Hematopoietic multipotent progenitor cell treated with erythropoietin and hydrocortisone succinate and interleukin-3 and kit ligand, for 8 days (in vitro differentiated cells): ENCODE measurements around the gene CARD10.
"Not testable (repeated sequence)": the region's sequence is repeated elsewhere in the genome, so short reads cannot be mapped to it uniquely, and the experiment has no call there.

ENCODE experiments used
- DNase-seq: peaks from one replicate; pipeline ENCODE4 v3.0.0-alpha.2; 2015

CARD10 gene

DNA sequence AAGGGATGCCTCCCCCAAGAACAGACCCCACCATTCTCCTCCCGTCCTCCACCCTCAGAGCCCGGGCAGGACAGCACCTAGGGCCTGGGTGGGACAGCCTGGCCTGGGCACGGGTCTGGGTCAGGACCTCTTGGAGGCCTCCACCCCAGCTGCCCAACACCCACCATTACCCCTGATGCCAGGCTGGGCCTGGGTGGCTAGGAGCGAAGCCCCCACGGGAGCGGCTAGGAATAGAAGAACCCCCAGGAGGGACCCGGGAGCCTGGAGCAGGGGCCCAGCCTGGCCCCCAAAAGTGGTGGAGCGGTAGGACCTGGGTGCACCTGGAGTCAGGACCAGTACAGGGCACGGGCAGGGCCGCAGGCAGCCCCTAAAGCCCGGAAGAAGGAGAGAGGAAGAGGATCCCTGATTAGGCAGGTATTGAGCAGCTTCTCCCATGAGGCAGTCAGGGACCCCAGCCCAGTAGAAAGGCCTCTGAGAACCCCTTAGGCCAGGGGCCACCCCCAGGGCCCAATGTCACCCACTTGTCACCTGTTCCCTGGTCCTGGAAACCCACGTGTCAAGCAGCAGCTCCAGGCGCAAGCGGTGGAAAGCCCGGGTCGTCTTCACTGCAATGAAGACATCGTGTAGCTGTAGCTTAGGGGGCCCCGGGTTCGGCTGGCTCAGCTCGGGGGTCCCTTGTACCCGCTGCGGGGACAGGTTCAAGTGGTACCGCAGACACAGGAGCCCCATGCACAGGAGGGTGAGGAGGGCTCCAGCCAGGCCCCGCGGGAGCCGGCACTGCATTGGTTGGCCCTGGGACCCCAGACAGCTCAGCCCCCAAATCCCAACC, 33.6 kb downstream of the CARD10 start:
- DNase-seq, result peak; percentile 37

DNA sequence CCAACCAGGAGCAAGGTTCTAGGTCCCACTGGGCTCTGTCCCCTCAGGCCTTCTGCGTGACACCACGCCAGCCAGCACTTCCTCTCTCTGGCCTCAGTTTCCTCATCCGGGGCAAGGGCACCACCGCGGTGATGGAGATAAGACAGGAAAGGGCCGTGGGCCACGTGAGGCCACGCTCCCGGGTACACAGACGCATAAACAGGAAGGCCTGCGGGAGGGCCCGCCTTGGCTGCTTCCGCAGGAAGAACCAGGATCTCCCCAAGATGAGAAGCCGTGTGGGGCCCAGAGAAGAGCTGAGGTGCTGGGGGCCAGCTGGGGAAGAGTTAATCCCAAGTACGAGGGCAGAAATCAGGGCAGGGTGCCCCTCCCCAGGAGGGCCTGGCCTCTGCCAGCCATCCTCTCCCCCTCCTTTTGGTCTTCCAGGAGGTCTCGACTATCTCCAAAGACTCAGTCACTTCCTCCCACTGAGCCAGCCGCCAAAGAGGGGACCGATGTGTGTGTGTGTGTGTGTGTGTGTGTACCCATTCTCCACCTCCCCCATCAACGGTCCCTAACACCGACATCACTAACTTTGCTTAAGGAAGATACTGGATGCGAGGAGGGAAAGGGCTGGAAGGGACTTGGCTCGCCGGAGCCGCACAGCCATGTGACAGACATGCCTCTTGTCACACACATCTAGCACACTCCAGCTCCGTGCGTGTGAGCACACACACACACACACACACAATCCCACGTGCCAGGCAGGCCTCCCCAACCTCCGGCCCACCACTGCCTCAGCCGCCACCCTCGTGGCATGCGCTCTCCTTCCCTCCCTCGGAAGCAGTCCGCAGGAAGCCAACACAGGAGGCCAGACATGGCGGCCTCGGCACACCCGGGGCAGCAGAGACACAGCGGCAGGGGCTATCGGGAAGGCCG, 34.5 kb downstream of the CARD10 start:
- DNase-seq, result peak; percentile 89

DNA sequence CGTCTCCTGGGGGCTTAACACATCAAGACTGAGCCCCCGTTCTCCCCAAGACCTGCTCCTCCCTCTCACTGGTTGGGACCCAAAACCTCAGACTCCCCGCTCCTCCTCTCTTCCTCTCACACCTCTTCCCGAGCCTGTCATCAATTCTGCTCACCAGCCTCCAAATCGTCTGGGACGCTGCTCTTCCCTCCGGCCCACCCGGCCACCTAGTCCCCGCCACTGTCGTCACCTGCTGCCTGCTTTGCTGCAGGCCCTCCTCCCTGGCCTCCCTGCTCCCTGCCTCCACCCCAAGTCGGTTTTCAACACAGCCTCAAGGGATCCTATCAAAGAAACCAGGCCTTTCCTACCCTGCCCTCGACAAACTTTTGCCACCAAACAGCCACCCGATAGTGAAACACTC, 36.2 kb downstream of the CARD10 start:
- DNase-seq, result peak; percentile 27

DNA sequence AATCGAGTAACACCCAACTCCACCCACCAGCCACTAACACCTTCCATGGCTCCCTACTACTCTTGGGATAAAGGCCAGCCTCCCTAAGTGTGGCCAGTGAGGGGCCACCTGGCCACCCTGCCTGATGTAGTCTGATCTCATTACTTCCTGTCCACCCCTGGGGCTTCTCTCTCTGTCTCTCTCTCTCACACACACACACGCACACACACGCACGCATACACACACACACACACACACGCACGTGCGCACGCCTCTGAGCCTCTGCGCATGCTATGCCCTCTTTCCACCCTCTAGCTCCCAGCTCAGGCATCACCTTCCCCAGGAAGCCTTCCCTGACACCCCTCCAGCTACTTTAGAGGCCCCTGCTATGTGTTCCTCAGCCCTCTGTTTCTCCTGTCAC, 37.0 kb downstream of the CARD10 start:
- no peak for DNase-seq

DNA sequence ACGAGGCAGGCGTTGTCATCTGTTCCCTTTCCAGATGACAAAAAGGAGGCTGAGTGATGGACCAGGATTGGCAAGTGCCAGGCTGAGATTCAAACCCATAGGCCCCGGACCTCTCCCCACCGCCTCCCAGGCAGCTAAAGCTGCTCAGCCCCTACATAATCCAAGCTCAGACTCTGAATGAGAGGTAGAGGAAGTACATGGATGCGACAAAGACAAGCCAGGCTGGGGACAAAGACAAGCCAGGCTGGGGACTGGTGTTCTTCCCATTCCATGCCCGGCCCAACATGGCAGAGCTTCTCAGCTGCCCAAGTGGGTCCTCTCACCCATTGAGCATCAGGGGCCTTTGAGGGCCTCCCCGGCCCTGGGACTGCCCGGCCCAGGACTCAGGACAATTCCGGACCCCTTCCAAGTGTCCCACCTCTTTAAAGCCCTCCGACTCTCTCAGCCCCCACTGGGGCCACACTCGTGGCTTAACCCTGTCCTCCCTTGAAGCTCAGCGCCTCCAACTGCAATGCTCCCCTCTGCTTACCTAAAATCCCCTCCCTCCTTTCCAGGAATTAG, 37.8 kb downstream of the CARD10 start:
- no peak for DNase-seq

DNA sequence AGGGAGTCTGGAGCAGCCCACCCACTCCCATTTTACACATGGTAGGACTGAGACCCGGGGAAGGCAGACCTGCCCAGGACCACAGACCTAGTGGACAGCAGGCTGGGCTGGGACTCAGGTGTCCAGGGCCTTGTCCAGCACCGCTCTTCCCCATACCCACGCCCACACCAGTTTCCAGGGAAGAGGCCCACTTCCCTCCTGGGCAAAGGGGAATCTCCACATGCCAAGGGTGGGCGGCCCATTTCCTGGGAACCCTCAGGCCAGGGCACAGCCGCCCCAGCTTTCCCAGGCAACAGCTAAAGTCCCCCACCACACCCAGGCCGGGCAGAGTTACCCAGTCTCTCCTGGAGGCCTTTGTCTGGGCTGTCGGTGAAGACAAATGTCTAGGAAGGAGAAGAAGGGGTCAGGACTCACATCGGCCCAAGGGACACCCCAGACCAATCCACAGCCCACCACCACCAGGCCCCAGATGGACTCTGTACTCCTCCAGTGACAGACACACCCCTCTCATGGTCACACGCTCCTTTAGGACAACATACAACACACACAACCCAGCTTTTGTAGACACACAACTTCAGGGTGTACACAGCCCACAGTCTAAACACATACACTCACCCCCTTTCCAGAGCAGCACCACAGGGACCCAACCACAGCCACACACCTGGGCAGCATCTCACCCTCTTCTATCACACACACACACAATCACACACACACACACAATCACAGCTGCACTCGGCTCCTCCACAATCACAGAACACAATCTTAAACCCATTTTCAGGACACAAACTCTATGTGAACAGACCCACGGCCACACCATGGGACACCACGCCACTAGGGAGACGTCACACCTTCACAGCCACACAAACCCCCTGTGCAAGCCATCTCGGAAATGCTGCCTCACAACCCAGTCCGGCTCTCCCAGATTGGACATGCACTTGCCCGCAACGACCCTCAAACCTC, 38.5 kb downstream of the CARD10 start:
- no peak for DNase-seq

DNA sequence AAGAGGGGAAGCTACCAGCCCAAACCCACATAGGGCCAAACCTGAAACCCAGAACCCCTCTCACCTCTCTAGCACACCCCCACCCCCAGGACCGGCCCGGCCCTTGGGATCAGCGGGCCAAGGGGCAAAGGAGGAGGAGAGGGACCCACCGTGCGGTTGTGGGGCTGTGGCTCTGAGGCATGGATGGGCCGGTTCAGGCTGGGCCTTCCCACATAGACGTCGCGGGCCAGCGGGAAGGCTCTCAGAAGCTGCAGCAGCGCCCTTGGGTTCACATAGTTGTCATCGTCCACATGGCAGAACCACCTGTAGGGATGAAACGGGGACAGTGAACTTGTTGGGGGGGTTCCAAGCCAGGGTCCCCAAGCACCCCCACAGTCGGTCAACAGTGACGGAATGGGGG, 40.0 kb downstream of the CARD10 start:
- DNase-seq, result no peak

DNA sequence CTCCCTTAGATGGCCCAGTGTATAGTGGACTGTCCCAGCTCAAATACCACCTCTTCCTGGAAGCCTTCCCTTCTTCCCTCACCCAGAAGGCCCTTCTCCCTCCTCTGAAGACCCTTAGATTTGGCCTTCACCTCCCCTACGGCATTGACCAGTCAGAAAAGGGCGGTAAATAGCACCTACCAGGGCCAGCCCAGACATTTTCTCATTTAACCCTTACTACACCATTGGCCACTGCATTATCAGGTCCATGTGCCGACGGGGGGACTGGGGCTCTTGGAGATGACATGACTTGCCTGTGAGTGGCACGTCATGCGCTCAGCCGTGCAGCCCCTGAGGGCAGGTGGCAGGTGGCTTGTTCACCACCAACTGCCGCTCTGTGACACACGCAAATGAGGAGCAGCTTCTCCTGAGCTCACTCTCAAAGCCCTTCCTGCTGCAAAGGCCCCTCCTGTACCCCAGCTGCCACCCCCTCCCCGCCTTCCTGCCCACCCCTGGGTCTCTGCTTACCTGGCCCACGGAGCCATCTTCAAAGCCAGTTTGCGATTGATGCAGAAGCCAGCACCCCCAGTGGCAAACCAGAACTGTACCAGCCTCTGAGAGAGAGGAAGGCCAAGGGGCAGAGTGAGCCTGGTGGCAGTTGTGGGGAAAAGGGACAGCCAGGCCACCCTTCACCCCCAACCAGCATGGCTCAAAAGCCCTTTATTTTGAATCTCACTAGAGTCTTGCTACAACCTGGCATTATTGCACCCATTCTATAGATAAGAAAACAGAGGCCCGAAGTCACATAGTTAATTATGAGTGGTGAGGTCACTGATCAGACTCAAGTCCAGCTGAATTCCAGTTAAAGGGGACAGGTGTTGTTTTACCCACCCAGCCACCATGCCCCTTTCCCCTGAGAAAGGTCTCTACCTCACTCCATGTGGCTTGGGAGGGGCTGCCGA, 42.6 kb downstream of the CARD10 start:
- no peak for DNase-seq

DNA sequence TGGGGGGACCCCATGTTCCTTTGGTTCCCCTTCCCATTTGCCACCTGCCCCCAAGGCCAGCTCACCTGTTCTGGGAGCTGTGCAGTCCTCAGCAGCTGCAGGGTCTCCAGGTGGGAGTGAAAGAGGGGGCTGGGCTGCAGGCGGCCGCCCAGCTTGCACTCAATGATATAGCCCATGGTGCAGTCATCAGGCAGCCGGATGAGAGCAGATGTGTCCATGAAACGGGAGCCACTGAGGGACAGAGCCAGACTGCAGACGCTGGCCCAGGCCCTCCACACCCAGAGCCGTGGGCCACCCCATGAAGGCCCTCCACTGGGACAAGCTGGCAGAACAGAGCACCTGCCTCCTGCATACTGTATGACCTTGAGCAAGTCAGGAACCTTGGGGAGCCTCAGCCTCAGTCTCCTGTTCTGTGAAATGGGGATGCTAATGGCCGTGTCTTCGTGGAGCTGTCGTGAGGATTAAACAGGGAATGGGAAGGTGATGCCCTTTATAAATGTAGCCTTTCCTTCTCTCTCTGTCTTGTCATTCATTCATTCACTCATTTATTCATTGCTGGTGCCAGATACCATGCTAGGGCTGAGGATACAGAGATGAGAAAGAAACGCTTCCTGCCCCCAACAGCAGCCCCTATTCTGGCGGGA, 44.6 kb downstream of the CARD10 start:
- DNase-seq, result no peak

DNA sequence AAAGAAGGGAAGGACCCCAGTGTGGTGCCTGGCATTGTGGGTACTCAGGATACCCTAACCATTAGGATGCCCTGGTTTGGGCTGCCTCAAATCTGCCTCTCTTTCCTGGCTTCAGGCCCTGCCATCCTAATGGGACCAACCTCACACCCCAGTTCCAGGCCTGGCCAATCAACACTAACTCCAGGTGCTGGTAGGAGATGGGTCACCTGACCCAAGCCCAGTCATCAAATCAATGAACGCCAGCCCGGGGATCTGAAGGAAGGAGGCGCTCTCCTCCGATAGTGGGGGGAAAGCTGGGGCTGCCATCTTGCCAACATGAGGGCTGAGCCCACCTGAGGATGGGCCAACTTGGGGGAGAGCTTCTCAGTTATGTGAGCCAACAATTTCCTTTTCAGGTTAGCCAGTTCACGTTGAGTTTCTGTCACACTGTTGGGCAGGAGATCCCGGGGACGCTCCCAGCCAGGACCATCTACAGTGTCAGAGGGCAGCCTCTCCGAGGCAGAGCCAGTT, 45.7 kb downstream of the CARD10 start:
- no peak for DNase-seq

DNA sequence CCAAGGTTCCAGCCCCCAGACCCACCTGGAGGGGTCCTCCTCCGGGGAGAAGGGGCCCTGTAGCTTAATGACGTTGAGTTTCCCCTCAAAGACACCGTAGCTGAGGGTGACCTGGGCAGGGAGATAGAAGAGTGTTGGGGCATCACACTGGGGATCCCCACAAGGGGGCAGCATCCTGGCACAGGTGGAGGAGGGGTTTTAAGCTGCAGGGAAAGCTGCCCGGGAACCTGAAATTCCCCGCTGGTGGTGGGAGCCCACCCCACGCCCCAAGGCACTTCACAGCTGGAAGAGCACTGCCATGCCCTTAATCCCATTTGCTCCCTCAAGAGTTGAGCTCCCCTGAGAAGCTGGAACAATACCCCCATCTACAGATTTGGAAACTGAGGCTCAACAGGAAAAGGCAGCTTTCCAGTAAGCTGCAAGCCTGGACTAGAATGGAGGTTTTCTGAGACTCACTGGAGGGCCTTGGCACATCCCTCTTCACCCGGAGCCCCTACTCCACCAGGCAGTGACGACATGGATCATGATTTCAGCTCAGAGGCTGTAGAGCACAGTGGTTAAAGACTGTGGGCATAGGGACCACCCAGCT, 46.7 kb downstream of the CARD10 start:
- peak; percentile 39 for DNase-seq

DNA sequence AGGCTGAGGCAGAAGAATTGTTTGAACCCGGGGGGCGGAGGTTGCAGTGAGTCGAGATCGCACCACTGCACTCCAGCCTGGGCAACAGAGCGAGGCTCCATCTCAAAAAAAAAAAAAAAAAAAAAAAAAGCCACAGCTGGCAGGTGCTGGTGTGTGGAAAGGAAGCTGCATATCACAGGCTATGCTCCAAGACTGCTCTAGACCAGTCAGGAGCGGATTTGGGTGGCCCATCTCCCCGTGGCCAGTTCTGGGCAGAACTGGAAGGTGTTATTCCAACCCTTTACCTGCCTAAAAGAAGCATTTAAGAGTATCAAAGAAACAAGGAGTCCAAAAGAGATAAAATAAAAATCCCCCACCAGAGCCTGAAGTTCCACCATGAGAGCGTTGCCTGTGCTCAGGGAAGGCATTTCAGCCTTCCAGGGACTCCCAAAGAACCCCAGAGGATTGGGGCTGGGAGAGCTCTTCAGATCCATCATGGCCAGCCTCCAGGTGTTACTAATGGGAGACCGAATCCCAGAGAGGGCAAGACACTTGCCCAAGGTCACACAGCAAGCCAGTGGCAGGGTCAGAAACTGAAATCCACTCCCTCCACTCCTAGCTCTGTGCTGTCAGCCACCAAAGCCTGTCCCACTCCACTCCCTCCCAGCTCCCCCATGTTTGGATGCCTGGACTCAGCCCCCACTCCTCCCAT, 47.3 kb downstream of the CARD10 start:
- no peak for DNase-seq

DNA sequence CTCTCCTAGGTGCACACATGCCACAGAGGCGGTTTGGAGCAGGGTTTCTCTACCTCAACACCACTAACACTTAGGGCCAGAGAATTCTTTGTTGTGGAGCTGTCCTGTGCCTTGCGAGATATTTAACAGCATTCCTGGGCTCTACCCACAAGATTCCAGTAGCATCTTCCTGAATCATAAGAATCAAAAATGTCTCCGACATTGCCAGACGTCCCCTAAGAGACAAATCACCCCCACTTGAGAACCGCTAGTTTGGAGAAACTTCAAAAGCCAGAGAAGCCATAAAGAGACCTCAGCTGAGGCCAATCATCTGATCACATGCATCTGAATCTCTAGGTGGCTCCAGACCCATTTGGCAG, 49.1 kb downstream of the CARD10 start:
- DNase-seq, result no peak

DNA sequence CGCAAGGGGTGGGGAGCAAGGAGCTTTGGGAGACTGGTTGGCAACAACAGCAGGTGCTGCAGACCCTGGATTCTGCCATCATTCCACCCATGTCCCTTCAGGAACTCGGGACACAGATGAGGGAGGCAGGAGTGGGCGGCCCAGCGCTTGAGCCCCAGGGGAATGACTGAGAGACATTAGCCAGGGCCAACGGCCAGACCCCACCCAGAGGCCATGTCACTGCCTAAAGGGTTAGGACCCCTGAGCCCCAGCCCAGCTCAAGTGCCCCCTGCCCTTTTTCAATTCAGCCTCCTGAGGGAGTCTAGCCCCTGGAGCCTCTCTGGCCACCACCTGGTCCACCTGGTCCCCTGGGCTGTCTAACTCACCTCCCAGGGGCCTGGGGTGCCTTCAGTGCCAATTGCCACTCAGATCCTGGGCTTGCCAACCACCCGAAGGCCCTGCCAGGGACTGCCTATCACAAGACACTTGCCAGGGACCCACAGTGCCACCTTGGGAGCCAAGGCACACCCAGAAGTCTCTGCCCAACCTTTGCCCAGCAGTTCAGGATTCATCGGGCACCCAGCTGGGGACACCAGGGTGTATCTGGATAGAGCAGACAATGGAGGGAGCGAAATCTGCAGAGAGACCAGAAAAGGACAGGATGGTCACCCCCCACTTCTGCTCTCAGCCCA, 49.7 kb downstream of the CARD10 start:
- no peak for DNase-seq

DNA sequence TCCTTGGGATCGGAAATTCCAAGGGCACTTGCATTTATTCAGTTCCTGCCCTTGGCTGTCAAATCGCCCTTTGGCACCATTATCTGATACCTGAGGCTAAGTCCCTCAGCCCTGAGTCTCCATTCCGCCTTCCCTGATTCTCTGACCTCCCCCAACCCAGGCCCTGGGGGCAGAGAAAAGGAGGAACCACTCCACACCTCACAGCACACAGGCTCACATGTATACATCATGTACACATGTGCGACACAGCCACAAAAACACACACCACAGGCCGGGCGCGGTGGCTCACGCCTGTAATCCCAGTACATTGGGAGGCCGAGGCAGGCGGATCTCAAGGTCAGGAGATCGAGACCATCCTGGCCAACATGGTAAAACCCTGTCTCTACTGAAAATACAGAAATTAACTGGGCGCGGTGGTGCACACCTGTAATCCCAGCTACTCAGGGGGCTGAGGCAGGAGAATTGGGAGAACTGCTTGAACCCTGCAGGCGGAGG, 51.0 kb downstream of the CARD10 start:
- DNase-seq, result not testable (repeated sequence)

DNA sequence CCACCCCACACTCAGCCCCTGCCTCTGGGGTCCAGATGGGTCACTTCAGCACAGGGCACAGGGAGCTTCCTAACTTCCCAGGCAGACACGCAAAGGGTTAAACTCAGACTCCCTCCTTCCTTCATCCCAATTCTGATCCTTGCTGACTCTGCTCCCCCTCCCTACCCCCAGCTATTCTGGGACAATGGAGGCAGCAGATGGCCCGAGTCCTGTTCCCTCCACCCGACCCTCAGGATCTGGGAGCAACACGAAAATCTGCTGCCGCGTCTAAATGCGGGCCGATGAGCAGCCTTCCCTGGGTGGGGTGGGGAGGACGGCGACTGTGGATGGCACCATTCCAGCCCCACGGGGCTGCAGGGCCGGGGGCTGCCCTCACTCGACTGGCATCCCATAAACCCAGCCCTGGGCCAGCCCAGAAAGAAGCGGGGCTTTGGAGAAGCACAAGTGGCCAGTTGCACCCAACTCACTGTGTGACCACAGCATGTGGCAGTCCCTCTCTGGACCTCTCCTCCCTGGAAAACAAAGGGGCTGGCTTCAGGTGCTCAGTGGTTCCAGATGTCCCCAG, 51.7 kb downstream of the CARD10 start:
- no peak for DNase-seq

DNA sequence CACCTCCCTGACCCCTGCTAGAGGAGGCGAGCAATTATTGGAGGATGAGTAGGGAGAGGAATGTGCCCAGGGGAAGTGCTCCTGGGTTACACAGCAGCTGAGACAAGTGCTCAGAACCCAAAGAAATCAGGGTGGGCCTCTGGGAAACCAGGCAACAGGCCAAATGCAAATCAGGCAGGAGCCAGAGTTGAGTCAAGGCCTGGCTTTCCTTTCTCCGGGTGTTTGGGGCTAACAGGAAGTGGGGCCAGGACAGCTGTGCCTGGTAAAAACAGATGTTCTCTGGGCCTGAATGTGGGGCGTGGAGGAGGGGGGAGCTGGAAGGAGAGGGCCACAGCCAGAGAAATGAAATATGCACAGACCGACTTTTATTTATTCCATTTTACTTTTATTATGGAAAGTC, 55.0 kb downstream of the CARD10 start:
- no peak for DNase-seq

DNA sequence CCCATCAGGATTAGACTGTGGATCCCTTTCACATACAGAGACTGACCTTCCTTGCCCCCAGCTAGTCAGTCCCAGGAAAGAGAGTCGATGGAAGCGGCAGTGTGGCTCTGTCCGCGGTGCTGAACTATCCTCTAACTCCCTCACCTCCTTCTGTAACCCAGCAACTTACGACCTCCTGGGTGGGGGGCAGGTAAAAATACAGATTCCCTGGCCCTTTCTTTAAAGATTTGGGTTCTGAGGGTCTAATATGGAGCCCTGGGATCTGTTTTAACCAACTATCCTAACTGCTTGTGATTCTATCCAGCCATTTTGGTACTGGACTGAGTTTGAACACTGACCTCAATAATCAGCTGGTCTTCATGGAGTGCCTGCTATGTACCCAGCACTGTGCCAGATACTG, 56.2 kb downstream of the CARD10 start:
- DNase-seq, result peak; percentile 35
